Islet of Langerhans (tissue), 1 donor: ENCODE results near the gene OR6Y1.

ENCODE experiments used
- FAIRE-seq: peaks from one replicate; lab custom pipeline; 2011; peaks lifted over from hg19 to GRCh38; lab: Jason Lieb, UNC

OR6Y1 gene

GRCh38 chr1:158496374-158496773, 57.8 kb downstream of the OR6Y1 start:
- FAIRE-seq = no peak

DNA sequence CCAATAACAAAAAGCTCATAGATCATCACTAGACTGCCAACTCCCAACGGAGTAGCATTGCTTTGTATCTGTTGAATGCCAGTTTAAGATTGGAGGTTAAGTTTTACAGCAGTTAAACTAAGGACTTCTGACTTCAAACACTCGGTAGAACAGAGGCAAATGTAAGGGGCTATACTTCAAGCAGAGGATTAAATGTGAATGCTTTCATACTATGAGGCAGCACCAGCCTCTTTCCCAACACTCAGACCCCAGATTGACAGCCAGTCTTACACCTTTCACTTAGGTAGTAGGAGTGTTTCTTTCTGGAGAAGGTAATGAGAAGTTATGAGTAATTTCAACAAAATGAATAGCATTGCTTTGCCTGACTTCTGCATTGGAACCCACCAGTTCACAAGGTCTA, 59.4 kb downstream of the OR6Y1 start:
- no peak for FAIRE-seq
